Measurements from ENCODE around the gene ATG13.

Gene ATG13

DNA sequence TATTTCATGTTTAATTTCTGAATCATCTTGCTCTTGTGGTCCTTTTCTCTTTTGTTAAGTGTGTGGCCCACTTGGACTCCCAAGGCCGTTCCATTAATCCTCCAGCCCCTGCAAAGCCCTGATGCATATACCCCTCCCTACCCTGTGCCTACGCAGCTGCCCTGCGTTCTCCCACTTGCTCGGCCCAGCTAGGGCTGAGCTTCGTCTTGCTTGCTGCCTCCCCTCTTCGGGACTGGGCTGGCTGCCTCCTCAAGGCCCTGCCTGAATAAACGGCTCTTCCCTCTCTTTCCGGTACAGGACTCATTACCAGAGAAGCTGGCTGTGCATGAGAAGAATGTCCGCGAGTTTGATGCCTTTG is 54.6 kb downstream of the ATG13 start:
- no peaks in the 10 kb centered on the region for H4K20me1 ChIP-seq
- H3K36me3 ChIP-seq: peaks cover 45% of the 10 kb centered on the region
- H3K9ac ChIP-seq: peak overlapping the region; percentile 72
- H3K27me3 ChIP-seq: no peaks in the 10 kb centered on the region
- no peak for TF ChIP-seq Cebpa-rat (IDR thresholded peaks at IDR 0.05)
- peak overlapping the region; percentile 35 for H3K4me3 ChIP-seq
- H3K27ac ChIP-seq: peak overlapping the region; percentile 94
- peak overlapping the region; percentile 98 for H3K4me2 ChIP-seq
- H3K4me1 ChIP-seq: peaks cover 94% of the 10 kb centered on the region
- H3K9me3 ChIP-seq: no peaks in the 10 kb centered on the region

DNA sequence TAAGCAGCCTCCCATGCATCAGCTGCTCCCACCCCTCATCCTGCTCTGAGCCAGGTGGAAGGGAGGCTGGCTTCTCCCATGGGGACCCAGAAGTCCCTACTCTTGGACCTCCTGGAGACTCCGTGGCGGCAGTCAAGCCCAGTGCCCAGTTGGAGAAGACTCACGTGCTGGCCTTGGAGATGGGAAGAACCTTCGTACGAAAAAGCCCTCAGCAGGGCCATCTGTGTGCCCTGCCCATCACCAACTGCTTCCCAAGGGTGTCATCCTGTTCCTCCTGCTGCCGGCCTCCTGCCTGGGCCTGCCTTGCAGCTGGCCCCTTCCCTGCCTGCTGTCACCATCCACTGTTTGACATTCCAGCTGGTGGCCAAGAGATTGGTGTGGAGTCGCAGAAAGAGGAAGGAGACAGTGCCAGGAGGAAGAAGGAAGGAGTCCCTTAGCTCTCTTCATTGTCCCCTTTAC is 55.1 kb downstream of the ATG13 start:
- Histone ChIP-seq H3K9me3 (no peaks in the 10 kb centered on the region), H3K27ac (peak overlapping the region; percentile 94), H3K4me1 (peaks cover 94% of the 10 kb centered on the region), H3K4me3 (peak overlapping the region; percentile 35), H3K36me3 (peaks cover 40% of the 10 kb centered on the region), H3K4me2 (peak overlapping the region; percentile 98), H3K27me3 (no peaks in the 10 kb centered on the region), H4K20me1 (no peaks in the 10 kb centered on the region), H3K9ac (peak overlapping the region; percentile 72)
- no peak for TF ChIP-seq Cebpa-rat (IDR thresholded peaks at IDR 0.05)

DNA sequence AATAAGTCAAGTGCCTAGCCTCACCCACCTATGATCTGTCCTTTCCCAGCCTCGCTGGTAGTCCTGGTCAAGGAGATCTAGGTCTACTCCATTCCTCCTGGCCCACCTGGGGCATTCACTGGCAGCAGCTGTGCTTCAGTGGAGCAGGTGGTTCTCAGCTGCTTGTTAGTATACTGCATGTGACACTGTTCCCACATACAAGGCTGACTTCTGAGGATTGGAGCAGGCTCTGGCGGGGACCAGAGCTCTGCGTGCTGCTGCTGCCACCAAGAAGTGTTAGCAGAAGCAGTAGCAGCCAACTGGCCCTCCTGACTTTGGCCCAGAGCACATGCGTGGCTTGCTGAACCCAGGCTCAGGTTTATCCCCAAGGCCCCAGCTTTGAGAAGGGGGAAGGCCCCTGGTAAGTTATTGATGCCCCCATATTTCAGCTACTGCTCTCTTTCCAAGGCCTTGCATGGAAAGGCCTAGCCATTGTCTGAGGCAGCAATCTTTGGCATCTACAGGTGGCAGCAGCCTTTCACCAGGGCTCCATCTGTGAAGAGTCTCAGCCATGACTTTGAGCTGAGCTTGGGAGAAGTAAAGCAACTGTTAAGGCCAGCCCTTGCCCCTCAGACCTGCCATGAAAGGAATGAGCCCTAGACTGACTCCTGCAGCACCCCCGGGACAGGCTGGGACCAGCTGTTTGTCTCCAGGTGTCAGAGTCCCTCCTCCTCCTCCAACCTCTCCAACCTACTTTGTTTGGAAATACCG is 56.5 kb downstream of the ATG13 start:
- H3K4me1 ChIP-seq: peaks cover 92% of the 10 kb centered on the region
- H3K27ac ChIP-seq: peak overlapping the region; percentile 94
- no peaks in the 10 kb centered on the region for H4K20me1 ChIP-seq
- H3K9me3 ChIP-seq: no peaks in the 10 kb centered on the region
- H3K4me2 ChIP-seq: peak overlapping the region; percentile 98
- peak overlapping the region; percentile 72 for H3K9ac ChIP-seq
- no peak for TF ChIP-seq Cebpa-rat (IDR thresholded peaks at IDR 0.05)
- H3K4me3 ChIP-seq: peak overlapping the region; percentile 11; the same call in 1 of the 2 replicates
- H3K36me3 ChIP-seq: peaks cover 37% of the 10 kb centered on the region
- no peaks in the 10 kb centered on the region for H3K27me3 ChIP-seq

DNA sequence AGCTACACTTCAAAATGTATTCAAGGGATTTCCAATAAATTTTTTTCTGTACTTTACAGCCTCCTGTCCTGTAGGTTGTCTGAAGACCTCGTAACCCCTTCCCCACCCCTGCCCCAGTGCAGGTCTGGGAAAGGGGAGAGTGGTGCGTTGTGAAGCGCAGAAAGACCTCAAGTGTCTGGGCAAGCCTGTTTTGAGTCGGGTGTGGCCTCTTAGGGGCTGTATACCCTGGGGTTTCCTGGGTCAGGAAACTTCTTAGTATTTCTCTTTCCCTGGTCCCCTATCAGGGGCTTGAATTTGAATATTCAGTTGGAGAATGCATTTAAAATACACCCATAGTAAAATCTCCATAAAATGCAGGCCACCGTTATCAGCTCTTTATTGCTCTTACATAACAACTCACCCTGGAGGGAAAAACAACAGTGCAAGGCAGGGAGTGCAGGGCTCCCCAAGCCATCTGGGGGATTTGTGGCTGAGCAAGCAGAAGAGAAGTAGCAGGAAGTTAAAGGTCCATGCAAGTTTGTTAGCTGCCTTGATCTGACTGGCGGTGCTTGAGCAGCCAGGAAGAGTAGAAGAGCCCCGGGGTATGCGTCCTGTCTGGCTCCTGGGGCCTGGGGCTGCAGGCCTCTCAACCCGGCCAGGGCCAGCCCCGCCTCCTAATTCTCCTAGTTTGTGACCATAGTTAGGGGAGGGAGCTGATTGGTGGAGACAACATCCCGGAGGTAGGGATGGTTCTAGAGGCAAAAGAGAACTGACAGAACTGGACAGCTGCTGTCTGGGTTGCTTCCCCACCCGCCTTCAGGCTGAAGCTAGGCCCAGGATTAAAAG is 57.3 kb downstream of the ATG13 start:
- H3K27me3 ChIP-seq: no peaks in the 10 kb centered on the region
- no peak for TF ChIP-seq Cebpa-rat (IDR thresholded peaks at IDR 0.05)
- H3K9ac ChIP-seq: peak overlapping the region; percentile 72
- H3K4me2 ChIP-seq: peak overlapping the region; percentile 98
- H3K27ac ChIP-seq: peak overlapping the region; percentile 94
- no peaks in the 10 kb centered on the region for H4K20me1 ChIP-seq
- H3K9me3 ChIP-seq: no peaks in the 10 kb centered on the region
- H3K36me3 ChIP-seq: peaks cover 37% of the 10 kb centered on the region
- peak overlapping the region; percentile 22; the same call in 1 of the 2 replicates for H3K4me3 ChIP-seq
- H3K4me1 ChIP-seq: peaks cover 85% of the 10 kb centered on the region

DNA sequence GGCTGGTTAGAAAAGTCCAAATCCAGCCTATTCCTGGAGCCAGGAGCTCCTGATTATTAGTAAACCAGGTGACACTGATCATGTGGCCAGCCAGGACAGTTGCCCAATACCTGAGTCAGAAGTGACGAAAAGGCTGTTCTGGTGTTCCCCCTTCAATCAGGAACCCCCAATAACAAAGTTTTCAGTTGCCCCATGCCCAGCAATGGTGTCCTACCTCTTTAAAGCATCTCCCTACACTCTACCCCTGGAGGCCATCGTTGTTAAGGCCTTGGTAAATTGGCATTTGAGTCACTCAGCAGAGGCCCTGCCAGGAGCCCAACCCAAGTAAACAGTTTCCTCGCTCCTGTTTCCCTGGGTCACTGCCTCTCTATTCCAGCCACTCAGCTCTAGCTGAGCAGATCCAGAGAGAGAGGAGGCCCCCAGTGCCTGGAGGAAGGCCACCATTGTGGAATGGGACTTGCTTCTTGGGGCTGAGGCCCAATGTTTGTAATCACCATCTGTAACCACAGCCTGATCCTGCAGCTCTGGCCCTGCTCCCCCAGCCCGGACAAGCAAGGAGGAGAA is 58.0 kb downstream of the ATG13 start:
- Histone ChIP-seq H3K4me1 (peaks cover 78% of the 10 kb centered on the region), H3K36me3 (peaks cover 40% of the 10 kb centered on the region), H3K9me3 (no peaks in the 10 kb centered on the region), H3K4me3 (peak overlapping the region; percentile 22; the same call in 1 of the 2 replicates), H3K27ac (peak overlapping the region; percentile 94), H3K9ac (peak overlapping the region; percentile 72), H3K4me2 (peak overlapping the region; percentile 98), H3K27me3 (no peaks in the 10 kb centered on the region), H4K20me1 (no peaks in the 10 kb centered on the region)
- no peak; the same call in 1 of the 2 replicates for TF ChIP-seq Cebpa-rat (IDR thresholded peaks at IDR 0.05)

DNA sequence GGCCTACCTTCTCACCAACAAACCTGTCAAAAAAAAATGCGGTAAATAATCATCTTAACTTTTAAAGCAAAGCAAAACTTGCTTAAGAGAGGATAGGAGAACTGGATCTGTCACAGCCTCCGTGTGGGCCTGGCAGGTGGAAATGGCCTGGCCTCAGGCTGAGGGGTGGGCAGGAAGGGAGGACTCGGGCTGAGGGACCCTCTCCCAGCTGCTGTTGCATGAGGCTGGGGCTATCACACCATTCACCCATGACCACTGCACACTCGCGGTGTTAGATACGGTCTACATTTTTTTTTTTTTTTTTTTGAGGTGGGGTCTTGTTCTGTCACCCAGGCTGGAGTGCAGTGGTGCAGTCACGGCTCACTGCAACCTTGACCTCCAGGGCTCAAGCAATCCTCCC is 58.6 kb downstream of the ATG13 start:
- Histone ChIP-seq H3K9ac (peak overlapping the region; percentile 72), H3K4me3 (no peak overlapping the region), H3K4me1 (peaks cover 73% of the 10 kb centered on the region), H3K9me3 (no peaks in the 10 kb centered on the region), H3K27me3 (no peaks in the 10 kb centered on the region), H3K36me3 (peaks cover 45% of the 10 kb centered on the region), H3K4me2 (peak overlapping the region; percentile 98), H4K20me1 (no peaks in the 10 kb centered on the region), H3K27ac (peak overlapping the region; percentile 94)
- no peak for TF ChIP-seq Cebpa-rat (IDR thresholded peaks at IDR 0.05)

DNA sequence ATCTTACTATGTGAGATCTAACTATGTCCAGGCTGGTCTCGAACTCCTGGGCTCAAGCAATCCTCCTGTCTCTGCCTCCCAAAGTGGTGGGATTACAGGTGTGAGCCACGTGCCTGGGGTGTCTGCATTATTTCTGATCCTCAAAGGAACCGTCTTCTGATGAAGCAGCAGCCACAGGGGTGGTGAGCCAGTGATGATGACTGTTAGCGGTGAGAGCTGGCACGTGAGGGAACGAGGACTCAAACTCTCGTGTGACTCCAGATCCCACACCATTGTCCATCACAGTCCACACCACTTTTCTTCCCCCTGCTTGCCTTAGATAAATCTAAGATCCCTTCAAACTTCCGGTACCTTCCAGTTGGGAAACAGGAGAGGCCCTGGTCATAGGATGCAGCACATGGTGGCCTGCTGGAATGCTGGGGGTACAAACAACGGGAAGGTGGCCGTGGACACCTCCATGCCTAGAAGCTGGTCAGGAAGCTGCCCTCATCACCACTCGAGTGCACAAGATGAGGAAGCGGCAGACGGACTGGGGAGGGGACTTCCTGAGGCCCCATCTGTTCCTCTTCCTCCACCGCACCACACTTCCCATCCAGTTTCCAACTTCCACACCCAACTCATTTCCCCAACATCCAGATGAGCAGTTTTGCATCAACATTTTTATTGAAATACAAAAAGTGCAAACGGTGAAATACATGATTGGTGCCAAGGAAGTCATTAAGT is 59.2 kb downstream of the ATG13 start:
- Histone ChIP-seq H3K4me1 (peaks cover 68% of the 10 kb centered on the region), H3K4me3 (peak overlapping the region; percentile 29; the same call in 1 of the 2 replicates), H3K27me3 (no peaks in the 10 kb centered on the region), H3K36me3 (peaks cover 52% of the 10 kb centered on the region), H3K4me2 (peak overlapping the region; percentile 98), H3K27ac (peak overlapping the region; percentile 94), H4K20me1 (no peaks in the 10 kb centered on the region), H3K9ac (peak overlapping the region; percentile 72), H3K9me3 (no peaks in the 10 kb centered on the region)
- TF ChIP-seq Cebpa-rat (IDR thresholded peaks at IDR 0.05): no peak

DNA sequence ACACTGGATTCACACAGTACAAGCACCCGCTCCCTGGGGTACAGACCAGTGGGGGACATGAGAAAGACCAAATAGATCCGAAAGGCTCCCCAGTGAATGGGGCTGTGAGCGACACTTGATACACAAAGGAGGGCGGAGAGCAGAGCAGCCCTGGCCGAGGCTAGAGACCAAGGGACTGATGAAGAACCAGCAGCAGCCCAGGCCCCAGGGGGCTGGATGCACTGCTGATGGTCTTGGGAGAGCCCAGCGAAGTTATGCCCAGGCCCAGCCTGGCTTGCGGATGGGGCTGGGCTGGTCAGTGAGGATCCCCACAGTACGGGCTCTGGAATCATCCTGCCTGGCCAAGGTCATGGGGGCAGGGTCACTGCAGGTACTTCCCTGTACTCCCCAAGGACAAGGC is 59.8 kb downstream of the ATG13 start:
- Histone ChIP-seq H3K9ac (peak overlapping the region; percentile 72), H3K9me3 (no peaks in the 10 kb centered on the region), H3K27ac (peak overlapping the region; percentile 94), H3K27me3 (no peaks in the 10 kb centered on the region), H3K4me3 (peak overlapping the region; percentile 29), H3K4me1 (peaks cover 63% of the 10 kb centered on the region), H3K4me2 (peak overlapping the region; percentile 98), H3K36me3 (peaks cover 56% of the 10 kb centered on the region), H4K20me1 (no peaks in the 10 kb centered on the region)
- TF ChIP-seq Cebpa-rat (IDR thresholded peaks at IDR 0.05): no peak
